ENCODE results near the gene REPIN1. TPM values are rescaled to one million over a fixed set of nuclear protein-coding genes. Genes with fewer than 3 reads are reported as not detected.

Gene REPIN1
- total RNA-seq, 1 experiment from 2014 or later, result 106 TPM

- POLR2A ChIA-PET, result interaction anchor here (0.8 kb wide), 1 partner anchor 41 kb away, joined by 5 read pairs; no protein-coding TSS in a partner anchor
These were observed 40.8 kb downstream of the REPIN1 start for GRCh38 chr7:150409300-150410030.

More at GRCh38 chr7:150409300-150410030, 40.8 kb downstream of the REPIN1 start:
- BruUV-seq (replicated peaks), result no TSS peak
- intact Hi-C loops (cut with micrococcal nuclease), result no loop called here
- Histone ChIP-seq H3K9me2 (ENCODE audit: insufficient read depth) (no peaks in the 10 kb centered on the region), H3K9ac (ENCODE audit: low read length) (no peak overlapping the region), H3K36me3 (ENCODE audit: control insufficient read depth in 1 of 2, insufficient read depth in 2 of 2, low read length in 2 of 2) (no peaks in the 10 kb centered on the region), H3K9me3 (ENCODE audit: control insufficient read depth in 1 of 2, insufficient read depth in 1 of 2, low read depth in 1 of 2, low read length in 2 of 2) (no peaks in the 10 kb centered on the region), H3K4me1 (ENCODE audit: control insufficient read depth in 1 of 2, insufficient read depth in 2 of 2, low read length in 2 of 2) (peaks cover 5 to 29% of the 10 kb centered on the region in 2 experiments; a peak in 3 of 4 replicates), H2AFZ (ENCODE audit: low read depth, low read length, poor library complexity, severe bottlenecking) (no peak overlapping the region), H3K27me3 (ENCODE audit: insufficient read depth, low read length) (no peaks in the 10 kb centered on the region), H3K4me3 (replicated peaks in 1 of 2; ENCODE audit: low read depth in 1 of 2, low read length in 2 of 2) (no peak overlapping the region), H3K79me2 (ENCODE audit: insufficient read depth, low read length) (no peaks in the 10 kb centered on the region), H4K20me1 (ENCODE audit: insufficient read depth) (no peaks in the 10 kb centered on the region), H3K27ac (ENCODE audit: low read depth, low read length) (no peak overlapping the region), H3K4me2 (ENCODE audit: low read length) (no peak overlapping the region)
- ATAC-seq (no peak), DNase-seq (ENCODE audit: low read depth, low spot score) (no peak)
- ChIA-PET RAD21 (ENCODE audit: low non-redundant PET in 1 of 2, low total read pairs in 2 of 2, uncharacterized antibody in 2 of 2, unreplicated experiment in 2 of 2) (no interaction called here), CTCF (no interaction called here)
- TF ChIP-seq CBX3 (IDR thresholded peaks at IDR 0.05; ENCODE audit: low read depth) (no peak), TCF7L2 (IDR thresholded peaks at IDR 0.05; ENCODE audit: borderline replicate concordance, extremely low read depth, insufficient read depth, insufficient read length) (no peak), CEBPB (IDR thresholded peaks at IDR 0.05; ENCODE audit: low read depth) (no peak), FOSL1 (IDR thresholded peaks at IDR 0.05; ENCODE audit: low read depth) (no peak), ZNF274 (IDR thresholded peaks at IDR 0.05; ENCODE audit: low read depth, low read length) (no peak), ELF1 (IDR thresholded peaks at IDR 0.05; ENCODE audit: borderline replicate concordance, low read depth) (no peak), REST (IDR thresholded peaks at IDR 0.05; ENCODE audit: low read depth) (no peak), POLR2A (IDR thresholded peaks at IDR 0.05; ENCODE audit: borderline replicate concordance, extremely low read depth, insufficient read depth, insufficient read length) (no peak), JUND (IDR thresholded peaks at IDR 0.05) (no peak), POLR2AphosphoS5 (IDR thresholded peaks at IDR 0.05; ENCODE audit: low read depth, low read length) (no peak), SRF (IDR thresholded peaks at IDR 0.05; ENCODE audit: low read depth) (no peak), EZH2 (IDR thresholded peaks at IDR 0.05) (no peak), YY1 (IDR thresholded peaks at IDR 0.05; ENCODE audit: extremely low read depth, insufficient replicate concordance, low read depth, low read length) (no peak), SIN3A (IDR thresholded peaks at IDR 0.05; ENCODE audit: low read depth) (no peak), EZH2phosphoT487 (IDR thresholded peaks at IDR 0.05; ENCODE audit: borderline replicate concordance) (no peak), CTCF (IDR thresholded peaks at IDR 0.05 in 2 of 3, conservative IDR thresholded peaks at IDR 0.05 in 1 of 3; ENCODE audit: borderline replicate concordance in 1 of 3, insufficient read depth in 1 of 3, low read depth in 2 of 3, low read length in 2 of 3) (no peak), ZFX (IDR thresholded peaks at IDR 0.05) (no peak), ATF3 (IDR thresholded peaks at IDR 0.05) (no peak), RAD21 (IDR thresholded peaks at IDR 0.05; ENCODE audit: low read depth) (no peak)
